ENCODE measurements around the gene HOXB8. TPM values are rescaled to one million over a fixed set of nuclear protein-coding genes. Genes with fewer than 3 reads are reported as not detected.

The HOXB8 gene
- total and polyA plus RNA-seq, 2 of the 13 experiments (the other 11 are each of a cell fraction or from before 2014, with no cell fraction given) = not detected

DNA sequence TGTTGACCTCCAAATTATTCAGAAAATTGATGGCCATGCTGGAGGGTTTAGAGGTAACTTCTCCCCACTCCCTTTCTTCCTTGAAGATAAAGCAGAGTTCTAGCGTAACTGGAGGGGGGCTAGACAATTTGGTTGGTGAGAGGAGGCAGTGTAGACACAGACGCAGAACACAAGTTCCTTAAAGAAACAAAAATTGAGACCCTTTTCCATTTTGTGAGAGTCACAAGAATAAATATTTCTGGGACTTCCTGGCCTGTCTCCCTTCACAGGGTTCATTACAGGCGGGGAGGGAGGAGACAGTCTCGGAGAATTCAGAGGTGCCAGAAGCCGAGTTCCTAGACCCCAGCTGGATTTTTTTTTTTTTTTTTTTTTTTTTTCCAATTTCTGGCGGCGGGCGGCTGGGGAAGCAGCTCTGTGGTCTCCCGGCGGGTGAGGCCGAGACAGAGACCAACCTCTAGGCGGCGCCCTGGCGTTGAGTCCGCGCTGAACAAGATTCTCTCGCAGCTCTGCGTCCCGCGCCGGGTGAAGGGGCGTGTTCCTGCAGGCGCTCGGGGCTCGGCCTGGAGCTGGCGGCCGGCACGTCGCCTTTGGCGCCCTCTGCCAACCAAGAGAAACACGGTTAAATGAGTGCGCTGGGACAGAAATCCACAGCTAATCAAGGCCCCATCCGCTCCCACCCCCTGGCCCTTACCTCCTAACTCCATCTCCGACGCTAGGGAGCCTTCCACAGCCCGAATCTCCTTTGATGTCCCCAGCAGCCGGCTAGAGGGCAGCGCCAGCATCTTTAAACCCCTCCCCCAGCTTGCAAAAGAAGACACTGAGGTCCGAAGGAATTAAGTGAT is 21.3 kb upstream of the HOXB8 start:
- no peak overlapping the region for H3K4me3 ChIP-seq (replicated peaks in 1 of 3; ENCODE audit: insufficient read depth in 1 of 3, low read depth in 2 of 3, low read length in 3 of 3)
- WGBS (ENCODE audit: low lambda C conversion rate) = 3% methylated on average over 30 of the region's 39 CpGs
- H3K27me3 ChIP-seq (ENCODE audit: control insufficient read depth in 1 of 2, insufficient read depth in 2 of 2, low read length in 2 of 2) = peaks cover 20 to 97% of the 10 kb centered on the region in 2 experiments; a peak in 4 of 5 replicates
- peak; percentile 83 for DNase-seq (ENCODE audit: low spot score)
- H2AFZ ChIP-seq (ENCODE audit: low read length) = no peak overlapping the region
- no peaks in the 10 kb centered on the region for H3K9me3 ChIP-seq (ENCODE audit: low read length)
- peak; percentile 78 for FAIRE-seq
- ATAC-seq = peak; percentile 94
- no peaks in the 10 kb centered on the region for H4K20me1 ChIP-seq (ENCODE audit: insufficient read depth, low read length)
- ChIA-PET POLR2A (interaction anchor here (0.9 kb wide), 1 partner anchor 24 kb away, joined by 3 read pairs; no protein-coding TSS in a partner anchor), CTCF (ENCODE audit: low intra/inter-chr PET ratio, low total read pairs) (no interaction called here)
- in situ Hi-C loops (cut with HindIII; ENCODE audit: extremely low pct_ligation_motif_present, low pct_unique_long_range_greater_than_20kb) (no loop called here), intact Hi-C loops (cut with micrococcal nuclease; ENCODE audit: unreplicated experiment) (no loop called here)
- no TSS peak for BruUV-seq (replicated peaks)
- peak overlapping the region; percentile 45 for H3K4me2 ChIP-seq (ENCODE audit: low read depth, low read length)
- H3K36me3 ChIP-seq (replicated peaks in 1 of 2; ENCODE audit: control insufficient read depth in 1 of 2, insufficient read depth in 2 of 2, low read length in 2 of 2) = no peaks in the 10 kb centered on the region
- no peak overlapping the region for H3K9ac ChIP-seq (ENCODE audit: insufficient read depth, low read depth, low read length)
- no peak overlapping the region for H3K27ac ChIP-seq (ENCODE audit: extremely low read length, insufficient read depth, low read length)
- 0 out of 2 replicates have a peak, but pooled peaks cover 4% of the 10 kb centered on the region for H3K4me1 ChIP-seq (ENCODE audit: insufficient read depth, low read length)
- no peaks in the 10 kb centered on the region for H3K79me2 ChIP-seq (ENCODE audit: insufficient read depth, low read length)
- TF ChIP-seq HOXD1 (CRISPR knock-in tag; IDR thresholded peaks at IDR 0.05) (peak; percentile 73; the same call in 1 of the 2 replicates), EZH2 (conservative IDR thresholded peaks at IDR 0.05; ENCODE audit: low read depth, low read length) (peak; percentile 58), PCBP1 (IDR thresholded peaks at IDR 0.05; ENCODE audit: borderline replicate concordance, low read depth, low read length) (0 out of 2 replicates have a peak, but pooled peaks have one; percentile 45), ZNF556 (CRISPR knock-in tag; IDR thresholded peaks at IDR 0.05; ENCODE audit: borderline replicate concordance) (peak; percentile 64; the same call in 1 of the 2 replicates), PRMT3 (CRISPR knock-in tag; IDR thresholded peaks at IDR 0.05; ENCODE audit: borderline replicate concordance, low read depth) (no peak), ZNF614 (CRISPR knock-in tag; IDR thresholded peaks at IDR 0.05; ENCODE audit: borderline replicate concordance) (peak; percentile 74; the same call in 1 of the 2 replicates), GPN1 (CRISPR knock-in tag; IDR thresholded peaks at IDR 0.05; ENCODE audit: borderline replicate concordance) (no peak), ATAD3A (CRISPR knock-in tag; IDR thresholded peaks at IDR 0.05) (no peak), KAT7 (CRISPR knock-in tag; IDR thresholded peaks at IDR 0.05; ENCODE audit: borderline replicate concordance) (0 out of 2 replicates have a peak, but pooled peaks have one; percentile 47), MEIS2 (CRISPR knock-in tag; IDR thresholded peaks at IDR 0.05) (0 out of 2 replicates have a peak, but pooled peaks have one; percentile 42), ZMYM3 (CRISPR knock-in tag; IDR thresholded peaks at IDR 0.05) (peak; percentile 59), MIXL1 (CRISPR knock-in tag; IDR thresholded peaks at IDR 0.05) (0 out of 2 replicates have a peak, but pooled peaks have one; percentile 12), NFIC (IDR thresholded peaks at IDR 0.05; ENCODE audit: low read length) (no peak), BORCS8-MEF2B (CRISPR knock-in tag; IDR thresholded peaks at IDR 0.05) (0 out of 2 replicates have a peak, but pooled peaks have one; percentile 65), MBD4 (IDR thresholded peaks at IDR 0.05; ENCODE audit: borderline replicate concordance, low read length) (no peak), CBFB (CRISPR knock-in tag; IDR thresholded peaks at IDR 0.05) (peak; percentile 74; the same call in 1 of the 2 replicates)
- TF ChIP-seq, protein P1, sequence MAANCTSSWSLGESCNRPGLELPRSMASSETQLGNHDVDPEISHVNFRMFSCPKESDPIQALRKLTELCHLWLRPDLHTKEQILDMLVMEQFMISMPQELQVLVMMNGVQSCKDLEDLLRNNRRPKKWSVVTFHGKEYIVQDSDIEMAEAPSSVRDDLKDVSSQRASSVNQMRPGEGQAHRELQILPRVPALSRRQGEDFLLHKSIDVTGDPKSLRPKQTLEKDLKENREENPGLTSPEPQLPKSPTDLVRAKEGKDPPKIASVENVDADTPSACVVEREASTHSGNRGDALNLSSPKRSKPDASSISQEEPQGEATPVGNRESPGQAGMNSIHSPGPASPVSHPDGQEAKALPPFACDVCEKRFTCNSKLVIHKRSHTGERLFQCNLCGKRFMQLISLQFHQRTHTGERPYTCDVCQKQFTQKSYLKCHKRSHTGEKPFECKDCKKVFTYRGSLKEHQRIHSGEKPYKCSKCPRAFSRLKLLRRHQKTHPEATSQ (CRISPR knock-in tag; IDR thresholded peaks at IDR 0.05; ENCODE audit: borderline replicate concordance) = no peak
- TF ChIP-seq, protein P2, sequence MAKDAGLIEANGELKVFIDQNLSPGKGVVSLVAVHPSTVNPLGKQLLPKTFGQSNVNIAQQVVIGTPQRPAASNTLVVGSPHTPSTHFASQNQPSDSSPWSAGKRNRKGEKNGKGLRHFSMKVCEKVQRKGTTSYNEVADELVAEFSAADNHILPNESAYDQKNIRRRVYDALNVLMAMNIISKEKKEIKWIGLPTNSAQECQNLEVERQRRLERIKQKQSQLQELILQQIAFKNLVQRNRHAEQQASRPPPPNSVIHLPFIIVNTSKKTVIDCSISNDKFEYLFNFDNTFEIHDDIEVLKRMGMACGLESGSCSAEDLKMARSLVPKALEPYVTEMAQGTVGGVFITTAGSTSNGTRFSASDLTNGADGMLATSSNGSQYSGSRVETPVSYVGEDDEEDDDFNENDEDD (CRISPR knock-in tag; IDR thresholded peaks at IDR 0.05; ENCODE audit: borderline replicate concordance) = peak; percentile 81
- TF ChIP-seq, protein P3, sequence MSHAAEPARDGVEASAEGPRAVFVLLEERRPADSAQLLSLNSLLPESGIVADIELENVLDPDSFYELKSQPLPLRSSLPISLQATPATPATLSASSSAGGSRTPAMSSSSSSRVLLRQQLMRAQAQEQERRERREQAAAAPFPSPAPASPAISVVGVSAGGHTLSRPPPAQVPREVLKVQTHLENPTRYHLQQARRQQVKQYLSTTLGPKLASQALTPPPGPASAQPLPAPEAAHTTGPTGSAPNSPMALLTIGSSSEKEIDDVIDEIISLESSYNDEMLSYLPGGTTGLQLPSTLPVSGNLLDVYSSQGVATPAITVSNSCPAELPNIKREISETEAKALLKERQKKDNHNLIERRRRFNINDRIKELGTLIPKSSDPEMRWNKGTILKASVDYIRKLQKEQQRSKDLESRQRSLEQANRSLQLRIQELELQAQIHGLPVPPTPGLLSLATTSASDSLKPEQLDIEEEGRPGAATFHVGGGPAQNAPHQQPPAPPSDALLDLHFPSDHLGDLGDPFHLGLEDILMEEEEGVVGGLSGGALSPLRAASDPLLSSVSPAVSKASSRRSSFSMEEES (CRISPR knock-in tag; IDR thresholded peaks at IDR 0.05) = peak; percentile 24; the same call in 1 of the 2 replicates
- TF ChIP-seq, protein P4, sequence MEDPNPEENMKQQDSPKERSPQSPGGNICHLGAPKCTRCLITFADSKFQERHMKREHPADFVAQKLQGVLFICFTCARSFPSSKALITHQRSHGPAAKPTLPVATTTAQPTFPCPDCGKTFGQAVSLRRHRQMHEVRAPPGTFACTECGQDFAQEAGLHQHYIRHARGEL (CRISPR knock-in tag; IDR thresholded peaks at IDR 0.05) = 0 out of 2 replicates have a peak, but pooled peaks have one; percentile 36

Data from HepG2 (cell line).